CD14-positive monocyte (primary cell): ENCODE data around the gene PNPLA7. TPM values are rescaled to one million over a fixed set of nuclear protein-coding genes. Genes with fewer than 3 reads are reported as not detected.

Experiments
- DNase-seq, 3 donors: peaks; one replicate each; pipeline ENCODE4 v3.0.0-alpha.2; 2011 to 2022
- H2AFZ ChIP-seq: 2 replicates; pipeline ENCODE4 v1.6.0; 2012; ENCODE audit warnings: mild to moderate bottlenecking, low read depth, low read length, inconsistent platforms; ENCODE audit not compliant: insufficient read depth, poor library complexity, severe bottlenecking
- H3K27ac ChIP-seq, 2 donors: 1 replicate in 1 of 2; 2 replicates in 1 of 2; pipeline ENCODE4 v1.5.1; 2012 to 2013; ENCODE audit warnings: low read length in 2 of 2, control low read depth in 1 of 2, inconsistent platforms in 1 of 2, low read depth in 1 of 2, mild to moderate bottlenecking in 1 of 2
- H3K27me3 ChIP-seq, 2 donors: one replicate each; pipeline versions ENCODE4 v1.6.0 to v1.6.1; 2011 to 2013; ENCODE audit warnings: low read length in 2 of 2; ENCODE audit not compliant: control insufficient read depth in 2 of 2, insufficient read depth in 2 of 2
- H3K36me3 ChIP-seq, 2 donors: replicated peaks in 1 of 2; 1 replicate in 1 of 2; 2 replicates in 1 of 2; pipeline versions ENCODE4 v1.5.1 to v1.6.1; 2012 to 2013; ENCODE audit warnings: low read length in 2 of 2, control low read depth in 1 of 2, inconsistent platforms in 1 of 2, mild to moderate bottlenecking in 1 of 2; ENCODE audit not compliant: insufficient read depth in 2 of 2, control insufficient read depth in 1 of 2
- H3K4me1 ChIP-seq, 2 donors: 1 replicate in 1 of 2; 2 replicates in 1 of 2; pipeline versions ENCODE4 v1.5.1 to v1.6.1; 2012 to 2013; ENCODE audit warnings: low read length in 2 of 2, control low read depth in 1 of 2, inconsistent platforms in 1 of 2, mild to moderate bottlenecking in 1 of 2, moderate library complexity in 1 of 2; ENCODE audit not compliant: insufficient read depth in 2 of 2, control insufficient read depth in 1 of 2
- H3K4me2 ChIP-seq: replicated peaks from 2 replicates; pipeline ENCODE3; 2012; ENCODE audit warnings: low read length, moderate library complexity, mild to moderate bottlenecking; ENCODE audit not compliant: poor library complexity, severe bottlenecking; ENCODE audit errors: extremely low read depth
- H3K4me3 ChIP-seq, 3 experiments: fragments of 200-600 bp in 1 of 3; sonication (generic) in 1 of 3; replicated peaks in 1 of 3; 1 replicate in 2 of 3; 2 replicates in 1 of 3; pipeline ENCODE4 v1.5.1; 2011 to 2013; ENCODE audit warnings: low read length in 3 of 3, mild to moderate bottlenecking in 3 of 3, control low read depth in 2 of 3, low read depth in 2 of 3, inconsistent platforms in 1 of 3, moderate library complexity in 1 of 3
- H3K79me2 ChIP-seq: 2 replicates; pipeline ENCODE4 v1.6.0; 2012; ENCODE audit warnings: mild to moderate bottlenecking, control low read depth, inconsistent platforms, low read length, moderate library complexity; ENCODE audit not compliant: insufficient read depth
- H3K9ac ChIP-seq: 2 replicates; pipeline ENCODE4 v1.6.0; 2017; ENCODE audit warnings: low read length, mild to moderate bottlenecking; ENCODE audit not compliant: insufficient read depth, poor library complexity, severe bottlenecking
- H3K9me3 ChIP-seq, 2 donors: replicated peaks in 1 of 2; 1 replicate in 1 of 2; 2 replicates in 1 of 2; pipeline versions ENCODE4 v1.5.1 to v1.6.1; 2012 to 2013; ENCODE audit warnings: low read length in 2 of 2, control low read depth in 1 of 2; ENCODE audit not compliant: control insufficient read depth in 1 of 2, insufficient read depth in 1 of 2
- H4K20me1 ChIP-seq: 2 replicates; pipeline ENCODE4 v1.6.0; 2012; ENCODE audit warnings: mild to moderate bottlenecking, low read length, control low read depth, moderate library complexity; ENCODE audit not compliant: insufficient read depth
- H3K27ac Mint-ChIP-seq, 7 donors: one replicate each; pipeline ENCODE4 v1.8.0; 2020; ENCODE audit warnings: mild to moderate bottlenecking in 7 of 7, mixed read lengths in 7 of 7, moderate library complexity in 6 of 7, inconsistent platforms in 2 of 7
- H3K27me3 Mint-ChIP-seq, 3 donors: one replicate each; pipeline ENCODE4 v1.8.0; 2021 to 2022; ENCODE audit warnings: low read depth in 3 of 3, mild to moderate bottlenecking in 3 of 3, mixed read lengths in 3 of 3, moderate library complexity in 3 of 3, inconsistent platforms in 1 of 3
- H3K36me3 Mint-ChIP-seq, 2 donors: one replicate each; pipeline ENCODE4 v1.8.0; 2020; ENCODE audit warnings: mixed read lengths in 2 of 2, inconsistent platforms in 1 of 2, mild to moderate bottlenecking in 1 of 2
- H3K4me1 Mint-ChIP-seq: one replicate; pipeline ENCODE4 v1.8.0; 2020; ENCODE audit warnings: mild to moderate bottlenecking, mixed read lengths
- H3K4me3 Mint-ChIP-seq, 2 donors: one replicate each; pipeline ENCODE4 v1.8.0; 2020; ENCODE audit warnings: mild to moderate bottlenecking in 2 of 2, mixed read lengths in 2 of 2, moderate library complexity in 1 of 2
- H3K9me3 Mint-ChIP-seq, 7 donors: one replicate each; pipeline ENCODE4 v1.8.0; 2020 to 2022; ENCODE audit warnings: mixed read lengths in 7 of 7, mild to moderate bottlenecking in 6 of 7, moderate library complexity in 6 of 7, inconsistent platforms in 2 of 7
- WGBS: methylation state at CpG from one replicate; pipeline ENCODE4 v1.1.5; 2013; ENCODE audit warnings: missing lambda C conversion rate; ENCODE audit not compliant: insufficient coverage; 5-methylcytosine and 5-hydroxymethylcytosine counted together
- intact Hi-C, 2 donors: fragments of 100-400 bp; cut with micrococcal nuclease; formaldehyde crosslinking; loops; one replicate each; pipeline versions ENCODE4 v1.15.0 to v1.15.1; 2023
- polyA plus RNA-seq, 3 donors: library from polyadenylated mRNA; depleted of rRNA in 1 of 3; unstranded in 2 of 3; stranded (reverse) in 1 of 3; fragments of 300-500 nt in 2 of 3; fragments of >200 nt in 1 of 3; fragmentation: Illumina TruSeq in 2 of 3; gene quantifications; 1 replicate in 2 of 3; 2 replicates in 1 of 3; pipeline ENCODE4 v1.2.3, GENCODE V29; 2012 to 2021
- TF ChIP-seq, protein P1 (sequence below): fragments of 200-600 bp; IDR thresholded peaks from one replicate; pipeline ENCODE4 v1.8.0; 2022; ENCODE audit warnings: antibody characterized with exemption, mild to moderate bottlenecking

PNPLA7 gene
- polyA plus RNA-seq, 3 donors, result 0.10 to 1.1 (median 0.14) TPM

DNA sequence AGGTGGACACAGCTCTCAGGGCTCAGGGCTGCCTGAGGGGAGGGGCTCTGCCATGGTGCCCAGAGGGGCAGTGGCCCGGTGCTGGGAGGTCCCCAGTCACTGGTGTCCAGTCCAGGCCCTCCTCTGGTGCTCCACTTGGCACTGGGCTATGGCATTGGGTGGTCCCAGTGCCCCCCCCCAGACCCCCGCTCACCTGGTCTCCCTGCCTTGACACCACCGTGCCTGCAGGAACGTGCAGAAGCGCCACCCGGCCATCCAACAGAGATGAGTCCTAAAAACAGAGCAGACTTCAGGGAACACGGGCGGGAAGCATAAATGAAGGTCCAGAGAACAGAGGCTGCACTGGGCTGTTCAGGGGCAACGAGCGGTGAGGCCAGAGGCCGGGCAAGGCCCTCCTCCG is 48.7 kb downstream of the PNPLA7 start:
- Histone ChIP-seq H3K4me3 (no peak overlapping the region), H3K4me1 (no peaks in the 10 kb centered on the region), H3K9me3 (peaks cover 24 to 35% of the 10 kb centered on the region in 2 donors), H4K20me1 (no peaks in the 10 kb centered on the region), H2AFZ (no peak overlapping the region), H3K9ac (no peak overlapping the region), H3K4me2 (no peak overlapping the region), H3K79me2 (no peaks in the 10 kb centered on the region), H3K36me3 (no peaks in the 10 kb centered on the region), H3K27me3 (no peaks in the 10 kb centered on the region), H3K27ac (no peak overlapping the region)
- no peaks in the 10 kb centered on the region for H3K36me3 Mint-ChIP-seq
- H3K9me3 Mint-ChIP-seq, result peaks cover 20 to 48% (median 30%) of the 10 kb centered on the region in 7 donors
- H3K27ac Mint-ChIP-seq, result no peak overlapping the region
- TF ChIP-seq, protein P1, sequence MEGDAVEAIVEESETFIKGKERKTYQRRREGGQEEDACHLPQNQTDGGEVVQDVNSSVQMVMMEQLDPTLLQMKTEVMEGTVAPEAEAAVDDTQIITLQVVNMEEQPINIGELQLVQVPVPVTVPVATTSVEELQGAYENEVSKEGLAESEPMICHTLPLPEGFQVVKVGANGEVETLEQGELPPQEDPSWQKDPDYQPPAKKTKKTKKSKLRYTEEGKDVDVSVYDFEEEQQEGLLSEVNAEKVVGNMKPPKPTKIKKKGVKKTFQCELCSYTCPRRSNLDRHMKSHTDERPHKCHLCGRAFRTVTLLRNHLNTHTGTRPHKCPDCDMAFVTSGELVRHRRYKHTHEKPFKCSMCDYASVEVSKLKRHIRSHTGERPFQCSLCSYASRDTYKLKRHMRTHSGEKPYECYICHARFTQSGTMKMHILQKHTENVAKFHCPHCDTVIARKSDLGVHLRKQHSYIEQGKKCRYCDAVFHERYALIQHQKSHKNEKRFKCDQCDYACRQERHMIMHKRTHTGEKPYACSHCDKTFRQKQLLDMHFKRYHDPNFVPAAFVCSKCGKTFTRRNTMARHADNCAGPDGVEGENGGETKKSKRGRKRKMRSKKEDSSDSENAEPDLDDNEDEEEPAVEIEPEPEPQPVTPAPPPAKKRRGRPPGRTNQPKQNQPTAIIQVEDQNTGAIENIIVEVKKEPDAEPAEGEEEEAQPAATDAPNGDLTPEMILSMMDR, result no peak
- 99% methylated on average over 11 of the region's 12 CpGs for WGBS
- H3K27me3 Mint-ChIP-seq, result peaks cover 0 to 12% (median 3%) of the 10 kb centered on the region in 3 donors
- no peaks in the 10 kb centered on the region for H3K4me1 Mint-ChIP-seq
- no peak overlapping the region for H3K4me3 Mint-ChIP-seq
- intact Hi-C loops, result no loop called here
- no peak for DNase-seq

- no peak overlapping the region for H3K27ac ChIP-seq
- Mint-ChIP-seq H3K27ac (no peak overlapping the region), H3K4me1 (no peaks in the 10 kb centered on the region)
These were observed 49.4 kb downstream of the PNPLA7 start for GRCh38 chr9:137500666-137501397.

More at GRCh38 chr9:137500666-137501397, 49.4 kb downstream of the PNPLA7 start:
- no peak overlapping the region for H3K4me2 ChIP-seq
- Mint-ChIP-seq H3K36me3 (no peaks in the 10 kb centered on the region), H3K4me3 (no peak overlapping the region), H3K27me3 (peaks cover 0 to 12% (median 3%) of the 10 kb centered on the region in 3 donors), H3K9me3 (peaks cover 16 to 44% (median 28%) of the 10 kb centered on the region in 7 donors)
- H4K20me1 ChIP-seq, result no peaks in the 10 kb centered on the region
- H3K79me2 ChIP-seq, result no peaks in the 10 kb centered on the region
- H3K4me1 ChIP-seq, result no peaks in the 10 kb centered on the region
- no peaks in the 10 kb centered on the region for H3K27me3 ChIP-seq
- H2AFZ ChIP-seq, result no peak overlapping the region
- TF ChIP-seq, protein P1, result no peak
- H3K9ac ChIP-seq, result no peak overlapping the region
- 91% methylated on average over 45 of the region's 45 CpGs for whole genome bisulfite sequencing
- no peaks in the 10 kb centered on the region for H3K36me3 ChIP-seq
- intact Hi-C loops, result no loop called here
- peaks cover 22 to 29% of the 10 kb centered on the region in 2 donors for H3K9me3 ChIP-seq
- H3K4me3 ChIP-seq, result no peak overlapping the region
- no peak for DNase-seq
